Stomach (tissue), 4 donors: Measurements from ENCODE around the gene FAIM2.

ENCODE experiments used
- CTCF ChIP-seq, 7 experiments: fragments of 450-650 bp in 4 of 7; fragments of 200-600 bp in 3 of 7; sonication (generic) in 3 of 7; IDR thresholded peaks; one replicate each; pipeline ENCODE4 v1.5.1; 2016 to 2019; ENCODE audit warnings: antibody characterized with exemption in 7 of 7, control low read depth in 2 of 7, mild to moderate bottlenecking in 1 of 7
- EP300 ChIP-seq: sonication (generic); formaldehyde crosslinking; IDR thresholded peaks from one replicate; pipeline ENCODE4 v1.6.1; 2017; ENCODE audit warnings: antibody characterized with exemption
- POLR2A ChIP-seq, 4 donors: fragments of 450-650 bp; IDR thresholded peaks; one replicate each; pipeline ENCODE4 v1.6.1; 2016; ENCODE audit warnings: antibody characterized with exemption in 4 of 4, control low read depth in 2 of 4, mild to moderate bottlenecking in 1 of 4, moderate library complexity in 1 of 4
- POLR2AphosphoS5 ChIP-seq, 3 donors: sonication (generic); formaldehyde crosslinking; IDR thresholded peaks; one replicate each; pipeline ENCODE4 v1.6.1; 2016; ENCODE audit warnings: antibody characterized with exemption in 3 of 3

GRCh38 chr12:49854976-49855375 is 48.7 kb downstream of the FAIM2 start:
- TF ChIP-seq CTCF (IDR thresholded peaks at IDR 0.05) (no peak), EP300 (no peak), POLR2A (IDR thresholded peaks at IDR 0.05) (no peak), POLR2AphosphoS5 (IDR thresholded peaks at IDR 0.05) (peak in 1 of 3 donors; percentile 57)
